LNCaP clone FGC (cell line): ENCODE measurements around the gene SPINT1.

Source experiments
- DNase-seq: peaks from one replicate; pipeline ENCODE4 v3.0.0-alpha.2; 2011; ENCODE audit warnings: low read depth
- H3K4me3 ChIP-seq: 2 replicates; pipeline ENCODE4 v1.5.1; 2011; ENCODE audit warnings: mild to moderate bottlenecking, low read depth, low read length, control low read depth
- TF ChIP-seq, protein P1 (sequence below): IDR thresholded peaks from 2 replicates; pipeline ENCODE4 v1.5.1; 2012; ENCODE audit warnings: mild to moderate bottlenecking; ENCODE audit not compliant: control insufficient read depth, insufficient read depth; ENCODE audit errors: extremely low read depth

SPINT1 gene

DNA sequence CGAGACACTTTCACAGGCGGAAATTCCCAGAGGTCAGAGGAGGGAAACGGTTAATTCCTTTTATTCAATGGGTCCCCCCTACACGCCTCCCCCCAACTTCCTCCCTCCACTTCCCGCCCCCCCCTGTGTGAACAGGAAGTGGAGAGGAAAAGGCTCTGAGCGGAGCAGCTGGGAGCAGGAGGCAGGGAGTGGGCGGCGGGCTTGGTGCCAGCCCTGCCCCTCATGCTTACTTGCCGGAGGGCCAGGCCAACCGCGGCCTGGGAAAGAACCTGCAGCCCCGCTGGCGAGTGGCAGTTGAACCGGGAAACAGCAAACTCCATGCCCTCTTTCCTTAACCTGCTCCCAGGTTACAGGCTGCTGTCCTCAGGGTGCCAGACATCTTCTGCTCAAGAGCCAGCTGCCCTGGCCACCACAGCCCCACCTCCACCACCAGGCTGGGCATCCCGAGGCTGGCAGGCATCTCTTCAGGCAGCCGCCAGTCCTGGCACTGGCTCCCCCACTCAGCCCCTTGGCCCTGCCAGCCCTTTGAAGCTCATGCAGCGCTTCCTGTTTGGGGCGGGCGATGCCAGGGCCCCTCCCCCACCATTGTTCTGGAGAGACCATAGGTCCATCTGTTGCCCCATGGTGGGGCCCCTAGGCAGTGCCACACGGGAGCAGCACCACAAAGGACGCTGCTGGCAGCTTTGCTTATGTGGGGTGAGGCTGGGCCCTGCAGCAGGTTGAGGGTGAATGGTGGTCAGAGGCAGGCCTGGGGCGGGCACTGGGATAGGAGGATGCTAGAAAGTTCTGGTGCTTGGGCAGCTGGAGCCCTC, 63.3 kb downstream of the SPINT1 start:
- no peak for DNase-seq
- TF ChIP-seq, protein P1, sequence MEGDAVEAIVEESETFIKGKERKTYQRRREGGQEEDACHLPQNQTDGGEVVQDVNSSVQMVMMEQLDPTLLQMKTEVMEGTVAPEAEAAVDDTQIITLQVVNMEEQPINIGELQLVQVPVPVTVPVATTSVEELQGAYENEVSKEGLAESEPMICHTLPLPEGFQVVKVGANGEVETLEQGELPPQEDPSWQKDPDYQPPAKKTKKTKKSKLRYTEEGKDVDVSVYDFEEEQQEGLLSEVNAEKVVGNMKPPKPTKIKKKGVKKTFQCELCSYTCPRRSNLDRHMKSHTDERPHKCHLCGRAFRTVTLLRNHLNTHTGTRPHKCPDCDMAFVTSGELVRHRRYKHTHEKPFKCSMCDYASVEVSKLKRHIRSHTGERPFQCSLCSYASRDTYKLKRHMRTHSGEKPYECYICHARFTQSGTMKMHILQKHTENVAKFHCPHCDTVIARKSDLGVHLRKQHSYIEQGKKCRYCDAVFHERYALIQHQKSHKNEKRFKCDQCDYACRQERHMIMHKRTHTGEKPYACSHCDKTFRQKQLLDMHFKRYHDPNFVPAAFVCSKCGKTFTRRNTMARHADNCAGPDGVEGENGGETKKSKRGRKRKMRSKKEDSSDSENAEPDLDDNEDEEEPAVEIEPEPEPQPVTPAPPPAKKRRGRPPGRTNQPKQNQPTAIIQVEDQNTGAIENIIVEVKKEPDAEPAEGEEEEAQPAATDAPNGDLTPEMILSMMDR: no peak
- peak overlapping the region; percentile 43 for H3K4me3 ChIP-seq
